Endometrium (tissue), 2 donors: ENCODE data around the gene OAT.
"Not testable (repeated sequence)": the region's sequence is repeated elsewhere in the genome, so short reads cannot be mapped to it uniquely, and the experiment has no call there.

ENCODE experiments used
- FAIRE-seq: peaks from 2 replicates; lab custom pipeline; 2012; peaks lifted over from hg19 to GRCh38; lab: Jason Lieb, UNC
- donor health status: control.
- donor health status: control.

Gene OAT

DNA sequence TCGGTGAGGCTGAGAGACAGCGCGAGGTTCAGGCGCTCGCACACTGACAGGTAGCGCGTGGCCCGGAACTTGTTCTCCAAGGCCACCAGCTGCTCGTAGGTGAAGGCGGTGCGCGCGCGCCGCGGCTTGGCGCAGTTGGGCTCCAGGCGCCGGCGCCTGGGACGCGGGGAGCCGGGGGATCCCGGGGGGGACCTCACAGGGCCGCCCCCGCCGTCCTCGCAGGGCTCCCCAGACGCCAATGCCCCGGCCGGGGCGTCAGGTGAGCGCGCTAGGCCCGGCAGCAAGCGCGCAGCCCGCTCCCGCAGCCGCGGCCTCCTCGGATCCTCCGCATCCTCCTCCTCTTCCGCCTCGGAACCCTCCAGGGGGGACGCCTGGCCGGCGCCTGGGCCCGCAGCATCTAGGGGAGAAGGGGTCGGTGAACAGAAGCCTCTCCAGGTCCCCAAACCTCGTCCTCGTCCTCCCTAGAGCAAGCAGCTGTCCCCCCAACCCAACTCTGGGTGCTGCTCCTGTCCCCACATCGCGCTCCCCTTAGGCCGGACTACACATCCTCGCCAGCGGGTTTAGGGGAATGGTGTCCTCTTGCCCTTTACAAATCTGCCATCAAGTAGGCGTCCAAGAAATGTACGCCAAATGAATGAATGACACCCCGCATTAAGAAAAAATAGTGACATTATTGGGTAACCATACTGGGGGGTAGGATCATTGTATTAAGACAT, 29.2 kb upstream of the OAT start:
- no peak for FAIRE-seq

DNA sequence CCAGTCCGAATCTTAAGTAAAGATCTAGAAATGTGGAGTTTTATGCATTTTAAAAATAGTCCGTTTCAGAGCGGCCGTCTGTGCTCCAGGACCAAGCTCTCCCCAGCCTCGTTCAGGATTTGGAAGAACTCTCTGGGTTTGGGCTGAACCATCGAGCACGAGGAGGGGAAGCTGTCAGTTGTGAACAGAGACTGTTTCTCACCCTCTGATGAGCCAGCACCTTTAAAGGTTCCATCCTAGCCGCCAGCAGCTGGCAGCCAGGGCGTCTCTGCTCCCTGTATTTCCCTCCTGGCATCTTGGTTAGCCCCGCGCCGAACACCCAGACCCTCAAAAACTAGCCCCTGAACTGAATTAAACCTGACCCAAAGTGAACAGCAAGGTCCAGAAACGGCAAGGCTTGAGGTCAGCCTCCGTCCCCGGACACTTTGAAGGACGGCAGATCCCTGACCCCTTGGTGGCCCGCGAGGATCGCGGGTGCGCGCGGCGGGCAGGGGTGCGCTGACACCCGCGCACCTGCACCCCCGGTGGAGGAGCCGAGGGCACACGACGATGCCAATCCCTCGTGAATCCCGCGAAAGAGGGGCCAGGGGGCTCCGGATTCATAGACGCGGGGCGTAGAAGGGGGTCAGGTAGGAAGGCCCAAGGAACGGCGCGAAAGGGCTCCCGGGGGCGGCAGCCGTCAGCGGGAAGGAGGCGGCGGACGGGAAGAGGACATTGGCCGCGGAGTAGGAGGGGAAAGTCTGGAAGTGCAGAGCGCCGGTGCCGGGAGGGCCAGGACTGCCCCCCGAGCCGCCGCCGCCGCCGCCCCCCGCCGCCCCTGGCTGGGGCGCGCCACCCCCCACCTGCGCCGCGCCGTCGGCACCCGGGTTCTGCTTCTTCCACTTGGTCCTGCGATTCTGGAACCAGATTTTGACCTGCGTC, 28.4 kb upstream of the OAT start:
- FAIRE-seq: no peak

DNA sequence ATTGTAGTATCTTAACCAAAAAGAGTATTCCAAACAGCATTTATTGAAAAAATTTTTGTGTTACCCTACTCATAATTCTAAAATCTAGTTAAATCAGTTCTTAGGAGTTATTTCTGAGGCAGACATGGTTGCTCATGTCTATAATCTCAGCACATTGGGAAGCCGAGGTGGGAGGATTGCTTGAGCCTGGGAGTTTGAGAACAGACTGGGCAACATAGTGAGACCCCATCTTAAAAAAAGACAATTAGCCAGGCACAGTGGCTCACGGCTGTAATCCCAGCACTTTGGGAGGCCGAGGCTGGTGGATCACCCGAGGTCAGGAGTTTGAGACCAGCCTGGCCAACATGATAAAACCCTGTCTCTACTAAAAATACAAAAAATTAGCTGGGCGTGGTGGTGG, 23.0 kb upstream of the OAT start:
- not testable (repeated sequence) for FAIRE-seq

DNA sequence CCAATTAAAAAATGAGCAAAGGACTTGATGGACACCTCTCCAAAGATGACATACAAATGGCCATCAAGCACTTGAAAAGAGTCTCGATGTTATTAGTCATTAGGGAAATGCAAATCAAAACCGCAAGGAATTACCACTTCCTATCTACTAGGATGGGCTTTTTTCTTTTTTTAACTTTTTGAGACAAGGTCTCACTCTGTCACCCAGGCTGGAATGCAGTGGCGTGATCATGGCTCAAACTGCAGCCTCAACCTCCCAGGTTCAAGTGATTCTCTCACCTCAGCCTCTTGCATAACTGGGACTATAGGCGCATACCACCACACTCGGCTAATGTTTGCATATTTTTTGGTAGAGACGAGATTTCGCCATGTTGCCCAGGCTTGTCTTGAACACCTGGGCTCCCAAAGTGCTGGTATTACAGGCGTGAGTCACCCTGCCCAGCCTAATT, 17.5 kb upstream of the OAT start:
- FAIRE-seq: no peak

DNA sequence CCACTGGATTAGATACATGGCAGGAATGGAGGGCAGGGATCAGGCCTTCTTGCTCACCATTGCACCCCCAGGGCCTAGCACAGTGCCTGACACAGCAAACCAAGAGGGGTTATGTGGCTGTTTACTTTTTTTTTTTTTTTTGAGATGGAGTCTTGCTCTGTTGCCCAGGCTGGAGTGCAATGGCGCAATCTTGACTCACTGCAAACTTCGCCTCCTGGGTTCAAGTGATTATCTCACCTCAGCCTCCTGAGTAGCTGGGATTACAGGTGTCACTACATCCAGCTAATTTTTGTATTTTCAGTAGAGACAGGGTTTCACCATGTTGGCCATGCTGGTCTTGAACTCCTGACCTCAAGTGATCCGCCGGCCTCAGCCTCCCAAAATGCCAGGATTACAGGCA, 17.0 kb upstream of the OAT start:
- not testable (repeated sequence) for FAIRE-seq

DNA sequence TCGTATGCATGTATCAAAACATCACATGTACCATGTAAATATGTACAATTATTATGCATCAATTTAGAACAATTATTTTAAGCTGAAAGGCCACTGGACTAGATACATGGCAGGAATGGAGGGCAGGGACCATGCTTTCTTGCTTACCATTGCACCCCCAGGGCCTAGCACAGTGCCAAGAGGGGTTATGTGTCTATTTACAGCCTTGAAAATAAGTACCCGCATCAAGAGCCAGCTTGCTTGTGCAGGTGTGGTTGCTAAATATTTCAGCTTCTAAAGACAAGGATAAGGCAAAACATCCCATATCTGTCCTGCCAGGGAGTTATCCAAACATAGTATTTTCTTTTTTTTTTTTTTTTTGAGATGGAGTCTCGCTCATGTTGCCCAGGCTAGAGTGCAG, 14.7 kb upstream of the OAT start:
- FAIRE-seq: no peak

DNA sequence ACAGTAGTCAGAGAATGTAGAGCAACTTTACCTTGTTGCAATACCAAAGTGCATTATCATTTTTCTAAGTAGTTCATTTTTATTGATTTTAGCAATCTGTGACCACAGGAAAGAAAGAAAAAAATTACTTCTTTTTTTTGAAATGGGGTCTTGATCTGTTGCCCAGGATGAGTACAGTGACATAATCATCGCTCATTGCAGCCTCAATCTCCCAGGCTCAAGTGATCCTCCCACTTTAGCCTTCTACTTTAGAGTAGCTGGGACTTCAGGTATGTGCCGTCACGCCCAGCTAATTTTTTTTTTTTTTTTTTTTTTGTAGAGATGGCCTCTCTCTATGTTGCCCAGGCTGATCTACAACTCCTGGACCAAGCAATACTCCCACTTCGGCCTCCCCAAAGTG, 11.4 kb upstream of the OAT start:
- FAIRE-seq: no peak

DNA sequence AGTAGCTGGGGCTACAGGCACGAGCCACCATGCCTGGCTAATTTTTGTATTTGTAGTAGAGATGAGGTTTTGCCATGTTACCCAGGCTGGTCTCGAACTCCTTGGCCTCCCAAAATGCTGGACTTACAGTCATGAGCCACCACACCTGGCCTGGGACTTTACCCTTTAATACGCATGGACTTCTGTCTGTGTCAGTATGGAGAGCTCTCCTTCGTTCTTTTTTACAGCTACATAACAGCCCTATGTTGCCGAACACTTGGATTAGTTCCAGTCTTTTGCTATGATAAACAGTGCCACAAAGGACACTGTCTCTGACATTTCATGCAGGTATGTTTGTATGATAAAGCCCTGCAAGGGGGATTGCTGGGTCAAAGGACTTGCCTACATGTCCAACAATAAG, 10.9 kb upstream of the OAT start:
- no peak for FAIRE-seq

DNA sequence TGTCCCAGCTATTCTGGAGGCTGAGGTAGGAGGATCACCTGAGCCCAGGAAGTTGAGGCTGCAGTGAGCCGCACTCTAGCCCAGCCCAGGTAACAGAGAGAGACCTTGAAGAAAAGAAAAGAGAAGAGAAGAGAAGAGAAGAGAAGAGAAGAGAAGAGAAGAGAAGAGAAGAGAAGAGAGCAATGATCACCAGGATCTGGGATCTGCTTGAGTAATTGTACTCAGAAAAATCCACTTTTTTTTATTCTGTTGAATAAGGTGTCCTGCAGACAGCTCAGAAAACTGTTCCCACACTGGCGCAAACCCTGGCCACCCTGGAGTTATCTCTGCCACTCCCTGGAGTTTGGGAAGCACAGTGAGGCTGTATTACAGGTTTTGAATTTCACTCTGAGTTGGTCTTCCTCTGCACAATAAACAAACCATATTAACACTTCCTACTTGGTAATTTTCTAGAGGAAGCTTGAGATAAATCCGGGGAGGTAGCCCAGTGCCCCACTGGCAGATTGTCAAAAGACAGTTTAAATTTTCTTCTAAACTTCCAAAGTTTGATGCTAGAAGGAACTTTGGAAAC, 9.6 kb upstream of the OAT start:
- no peak for FAIRE-seq

DNA sequence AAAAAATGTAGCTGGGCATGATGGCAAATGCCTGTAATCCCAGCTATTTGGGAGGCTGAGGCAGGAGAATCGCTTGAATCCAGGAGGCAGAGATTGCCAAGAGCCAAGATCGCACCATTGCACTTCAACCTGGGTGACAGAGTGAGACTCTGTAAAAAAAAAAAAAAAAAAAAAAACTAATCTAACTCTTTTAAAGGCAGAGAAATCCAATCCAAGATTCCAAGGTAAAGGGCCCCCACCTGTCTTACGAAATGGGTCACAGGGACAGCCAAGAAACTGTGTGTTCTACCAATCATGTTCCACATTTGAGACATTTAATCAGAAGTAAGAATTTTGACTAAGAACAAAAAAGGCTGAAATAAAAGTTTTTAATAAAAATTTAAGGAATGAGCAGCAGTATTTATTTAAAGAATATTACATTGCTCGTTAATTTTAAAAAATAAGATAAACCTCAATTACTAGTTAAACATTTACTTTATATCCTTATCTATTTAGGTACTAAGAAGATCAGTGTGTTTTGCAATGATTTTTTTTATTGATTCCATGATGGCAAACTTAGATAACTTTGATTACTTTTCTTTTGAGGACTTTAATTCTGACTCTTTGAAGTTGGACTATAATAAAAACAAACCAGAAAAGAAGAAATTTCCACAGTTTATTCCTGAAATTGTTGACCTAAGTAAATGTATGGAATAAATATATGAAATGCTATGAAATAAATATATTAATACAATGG, 6.7 kb upstream of the OAT start:
- peak; percentile 76 for FAIRE-seq

DNA sequence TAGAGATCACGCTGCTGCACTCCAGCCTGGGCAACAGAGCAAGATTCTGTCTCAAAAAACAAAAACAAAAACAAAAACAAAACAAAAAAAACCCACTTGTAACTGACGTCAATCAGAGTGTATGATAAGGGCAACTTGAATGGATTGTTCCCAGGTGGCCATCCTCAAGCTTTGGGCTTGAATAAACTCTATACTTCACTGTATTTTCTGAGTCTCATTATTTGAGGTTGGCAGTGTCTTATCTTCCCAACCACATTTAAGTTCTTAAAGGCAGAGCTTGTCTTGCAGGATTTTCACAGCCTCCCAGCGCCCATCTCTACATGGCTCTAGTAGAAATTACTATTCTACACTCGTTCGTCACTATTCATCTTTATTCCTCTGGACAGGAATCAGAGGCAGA, 5.1 kb upstream of the OAT start:
- FAIRE-seq: no peak

DNA sequence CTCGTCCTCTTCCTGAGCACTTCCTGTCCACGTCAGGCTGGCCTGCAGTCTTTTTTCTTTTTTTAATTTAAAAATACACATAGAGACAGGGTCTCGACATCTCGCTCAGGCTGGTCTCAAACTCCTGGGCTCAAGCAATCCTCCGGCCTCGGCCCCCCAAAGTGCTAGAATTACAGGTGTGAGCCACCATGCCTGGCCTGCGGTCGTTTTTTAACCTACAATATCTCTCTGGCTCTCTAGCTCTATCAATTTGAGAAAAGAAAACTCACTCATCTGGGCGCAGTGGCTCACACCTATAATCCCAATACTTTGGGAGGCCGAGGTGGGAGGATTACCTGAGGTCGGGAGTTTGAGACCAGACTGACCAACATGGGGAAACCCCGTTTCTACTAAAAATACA, 4.0 kb upstream of the OAT start:
- no peak for FAIRE-seq

DNA sequence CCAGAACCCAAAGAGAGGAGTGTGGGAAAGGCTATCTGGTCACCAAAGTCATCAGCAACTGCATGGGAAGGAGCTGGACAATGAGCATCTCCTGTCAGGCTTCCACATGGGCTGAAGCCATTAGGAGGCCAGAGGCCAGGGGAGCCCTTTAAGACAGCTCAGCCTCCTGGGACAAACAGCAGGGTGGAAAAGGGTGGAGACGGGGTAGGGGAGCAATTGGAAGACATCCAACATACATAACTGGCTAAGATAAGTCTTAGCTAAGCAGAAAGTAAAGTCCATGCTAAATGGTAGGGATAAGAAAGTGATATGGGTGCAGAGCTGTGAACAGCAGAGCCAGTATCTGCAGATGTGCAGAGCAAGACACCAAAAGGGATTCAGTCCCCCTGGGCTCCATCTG, 1.5 kb upstream of the OAT start:
- no peak for FAIRE-seq

DNA sequence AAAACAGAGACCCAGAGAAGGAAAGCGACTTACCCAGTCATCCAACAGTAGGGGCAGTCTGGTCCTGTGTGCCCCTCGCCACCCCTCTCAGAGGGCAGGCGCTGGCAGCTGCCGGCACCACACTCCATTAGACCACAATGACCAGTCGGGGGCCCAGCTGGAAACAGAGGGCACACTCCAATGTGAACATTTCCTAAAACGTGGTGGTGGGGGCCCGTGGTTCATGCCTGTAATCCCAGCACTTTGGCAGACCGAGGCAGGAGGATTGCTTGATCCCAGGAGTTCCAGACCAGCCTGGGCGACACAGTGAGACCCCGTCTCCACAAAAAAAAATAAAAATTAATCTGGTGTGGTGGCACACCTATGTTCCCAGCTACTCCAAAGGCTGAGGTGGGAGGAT, 912 bp upstream of the OAT start:
- FAIRE-seq: no peak

DNA sequence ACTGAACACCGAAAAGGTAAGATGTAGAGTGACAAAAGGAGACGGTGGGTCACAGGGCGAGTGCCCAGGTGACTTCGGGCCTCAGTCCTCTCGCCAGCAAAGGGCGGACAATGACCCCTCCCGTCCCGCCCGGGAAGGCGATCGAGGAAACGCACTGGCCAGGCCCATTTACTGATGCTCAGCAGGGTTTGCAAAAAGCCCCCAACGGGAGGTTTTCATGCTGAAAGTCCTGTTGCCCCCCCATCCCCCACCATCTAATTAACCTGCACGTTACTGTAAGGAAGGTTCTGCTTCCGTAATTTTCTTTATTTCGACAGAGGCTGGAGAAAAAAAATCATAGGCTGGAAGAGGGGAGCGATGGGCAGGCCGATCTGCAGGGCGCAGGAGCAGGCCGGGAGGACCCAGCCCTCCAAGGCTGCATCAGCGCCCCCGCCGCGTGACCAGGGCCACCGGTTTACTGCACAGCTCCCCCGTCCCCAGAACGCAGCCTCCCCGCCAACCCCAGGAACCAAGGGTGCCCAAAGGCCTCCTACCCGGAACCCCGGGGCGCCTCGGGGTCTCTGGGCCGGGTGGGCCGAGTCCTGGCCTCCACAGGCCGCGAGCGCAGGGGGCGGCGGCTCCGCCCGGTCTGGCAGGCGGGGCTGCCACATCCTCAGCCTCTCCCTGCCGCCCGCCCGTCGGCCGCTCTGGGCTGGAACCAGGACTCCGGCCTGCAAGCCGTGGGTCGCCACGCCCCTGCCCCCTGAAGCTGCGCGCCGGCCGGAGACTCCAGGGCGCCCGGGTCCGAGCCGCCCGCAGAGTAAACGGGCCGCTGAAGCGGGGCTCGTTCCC, 613 bp downstream of the OAT start:
- FAIRE-seq: no peak

DNA sequence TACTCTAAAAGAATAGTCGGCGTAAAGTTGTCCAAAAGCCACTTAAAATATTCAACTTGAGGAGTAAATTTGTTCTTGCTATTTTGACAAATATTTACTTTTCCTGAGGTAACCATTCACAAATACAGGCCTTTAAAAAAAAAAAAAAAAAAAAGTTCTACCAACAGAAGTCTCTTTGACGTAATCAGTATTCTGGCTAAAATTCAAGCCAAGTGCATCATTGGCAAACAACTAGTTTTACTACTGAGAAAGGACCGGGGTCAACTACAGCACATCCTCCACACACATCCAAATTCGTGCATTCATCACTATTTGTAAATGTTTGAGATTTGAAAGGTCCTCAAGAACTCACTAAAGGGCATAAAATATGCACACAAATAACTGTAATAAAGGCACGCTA, 2.0 kb downstream of the OAT start:
- FAIRE-seq: peak; percentile 37

DNA sequence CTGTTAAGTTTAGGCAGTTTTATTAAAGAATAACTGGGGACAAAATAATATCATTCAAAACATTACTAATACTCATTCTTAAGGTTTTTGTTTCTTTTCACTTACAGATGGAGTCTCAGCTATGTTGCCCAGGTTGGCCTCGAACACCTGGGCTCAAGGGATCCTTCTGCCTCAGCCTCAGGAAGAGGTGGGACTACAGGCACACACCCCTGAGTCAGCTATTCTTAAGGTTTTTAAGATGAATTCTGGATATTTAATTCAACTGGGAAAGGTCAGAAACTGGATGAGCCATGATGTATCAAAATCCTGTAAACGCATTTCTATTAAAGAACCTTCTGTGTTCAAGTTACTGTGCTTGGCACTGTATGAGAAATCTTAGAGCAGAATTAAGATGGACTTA, 3.5 kb downstream of the OAT start:
- no peak for FAIRE-seq

DNA sequence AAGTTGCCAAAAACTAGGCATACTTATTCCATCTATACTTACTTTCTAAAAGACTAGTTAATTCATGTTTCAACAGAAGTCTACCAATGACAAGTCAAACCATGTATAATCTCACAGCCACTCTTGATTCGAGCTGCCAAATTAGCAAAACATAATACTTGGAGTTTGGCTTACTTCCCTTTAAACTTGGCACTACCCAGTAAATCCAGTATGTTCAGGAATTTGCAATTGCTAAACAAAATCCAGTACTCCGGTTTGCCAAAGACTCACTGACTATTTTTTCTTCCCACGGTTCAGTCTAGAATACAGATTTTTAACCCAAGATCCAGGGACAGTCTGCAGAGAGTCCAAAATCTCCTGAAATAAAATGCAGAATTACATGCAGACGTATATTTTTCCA, 4.6 kb downstream of the OAT start:
- FAIRE-seq: no peak

DNA sequence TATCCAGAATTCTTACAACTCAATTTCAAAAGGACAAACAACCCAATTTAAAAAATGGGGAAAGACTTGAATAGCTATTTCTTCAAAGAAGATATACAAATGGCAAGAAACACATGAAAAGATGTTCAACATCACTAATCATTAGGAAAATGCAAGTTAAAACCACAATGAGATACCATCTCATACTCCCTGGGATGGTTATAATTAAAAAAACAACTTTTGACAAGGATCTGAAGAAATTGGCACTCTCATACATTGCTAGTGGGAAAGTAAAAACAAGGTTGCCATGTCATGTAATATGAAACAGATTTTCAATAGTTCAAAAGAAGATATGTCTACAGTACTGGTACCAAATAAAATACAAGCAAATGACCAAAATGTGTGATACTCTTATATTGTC, 9.0 kb downstream of the OAT start:
- FAIRE-seq: peak; percentile 86

DNA sequence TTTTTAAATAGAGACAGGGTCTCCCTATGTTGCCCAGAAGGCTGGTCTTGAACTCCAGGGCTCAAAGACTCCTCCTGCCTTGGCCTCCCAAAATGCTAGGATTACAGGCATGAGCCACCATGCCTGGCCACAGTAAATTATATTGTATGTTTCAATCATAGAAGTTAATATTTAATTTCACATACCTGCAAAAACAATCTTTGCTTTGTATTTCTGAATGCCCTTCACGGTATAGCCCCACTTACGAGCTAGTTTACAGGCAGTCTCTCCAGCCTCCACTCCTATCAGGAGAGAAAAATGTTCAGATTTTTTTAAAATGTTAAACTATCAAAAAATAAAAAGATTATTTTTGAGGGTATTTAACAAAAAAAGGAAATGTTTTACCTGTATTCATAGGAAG, 10.4 kb downstream of the OAT start:
- FAIRE-seq: no peak

DNA sequence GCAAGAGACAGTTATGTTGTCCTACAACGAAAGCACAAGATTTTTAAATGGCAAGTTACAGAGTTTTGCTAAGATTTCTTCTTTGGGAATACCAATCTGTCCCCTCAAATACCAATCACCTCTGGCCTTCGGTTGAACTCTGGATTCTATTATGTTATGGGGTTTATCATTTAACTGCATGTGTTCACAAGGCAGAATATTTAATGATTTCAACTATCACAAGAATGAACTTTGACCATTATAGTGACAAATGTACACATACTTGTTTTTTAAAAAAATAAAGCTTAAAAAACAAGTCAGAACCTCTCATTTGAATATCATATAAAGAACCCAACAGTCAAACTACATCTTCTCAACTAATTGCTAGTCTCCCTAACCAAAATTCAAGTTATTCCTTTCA, 11.3 kb downstream of the OAT start:
- no peak for FAIRE-seq

DNA sequence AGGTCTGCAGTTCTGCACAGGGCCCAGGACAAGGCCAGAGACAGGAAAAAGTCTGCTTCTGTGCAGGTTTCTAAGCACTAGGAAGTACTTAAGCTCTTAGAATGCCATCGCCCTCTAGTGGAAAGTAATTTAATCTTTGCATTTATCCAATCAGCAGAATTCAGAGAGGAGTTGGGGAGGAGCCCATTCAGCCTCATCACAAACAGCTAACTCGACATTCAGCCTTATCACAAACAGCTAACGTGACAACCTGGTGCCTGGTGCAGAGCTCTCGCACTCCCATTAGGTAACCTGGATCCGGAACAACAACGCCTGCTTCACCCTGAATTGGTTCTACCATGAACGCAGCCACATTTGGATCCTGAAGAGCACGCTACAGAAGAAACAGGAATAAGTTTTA, 15.2 kb downstream of the OAT start:
- FAIRE-seq: peak; percentile 33
